ENCODE results near the gene RIOK3.
"Not testable (repeated sequence)": the region's sequence is repeated elsewhere in the genome, so short reads cannot be mapped to it uniquely, and the experiment has no call there.

Gene RIOK3

DNA sequence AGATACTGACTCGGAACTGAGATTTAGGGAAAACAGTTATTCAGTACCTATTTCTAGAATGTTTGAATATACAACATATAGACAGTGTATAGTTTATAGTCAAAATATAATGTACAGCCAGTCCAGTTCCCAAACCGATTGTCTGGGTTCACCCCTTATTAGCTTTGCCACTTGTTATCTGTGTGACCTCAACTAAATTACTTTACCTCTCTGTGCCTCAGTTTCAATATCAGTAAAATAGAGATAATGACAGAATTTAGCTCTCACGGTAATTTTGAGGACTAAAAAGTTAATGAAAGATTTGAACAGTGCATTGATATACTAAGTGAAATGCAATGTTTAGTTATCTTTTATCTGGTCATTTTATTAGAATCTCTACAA is 750 bp upstream of the RIOK3 start:
- no peak for DNase-seq

DNA sequence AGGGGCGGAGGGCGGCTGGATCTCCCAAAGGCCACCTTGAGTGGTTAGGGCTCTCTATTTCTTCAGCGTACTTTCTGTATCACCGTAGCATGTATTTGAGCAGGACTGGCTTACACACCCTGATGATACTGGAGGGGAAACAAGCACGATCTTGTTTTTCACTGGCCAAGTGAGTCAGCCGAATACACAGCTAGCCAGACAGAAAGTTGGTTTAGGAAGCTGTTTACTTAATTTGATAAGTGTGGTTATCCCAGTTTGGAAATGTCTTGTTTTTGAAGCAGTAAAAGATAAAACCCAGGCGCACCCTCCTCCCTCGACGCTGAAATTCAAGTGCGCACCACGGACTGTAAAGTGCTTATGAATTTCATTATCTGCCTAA is 582 bp downstream of the RIOK3 start:
- DNase-seq: peak; percentile 43

- no peak for DNase-seq
Measured at GRCh38 chr18:23456835-23457234, 3.7 kb downstream of the RIOK3 start.

DNA sequence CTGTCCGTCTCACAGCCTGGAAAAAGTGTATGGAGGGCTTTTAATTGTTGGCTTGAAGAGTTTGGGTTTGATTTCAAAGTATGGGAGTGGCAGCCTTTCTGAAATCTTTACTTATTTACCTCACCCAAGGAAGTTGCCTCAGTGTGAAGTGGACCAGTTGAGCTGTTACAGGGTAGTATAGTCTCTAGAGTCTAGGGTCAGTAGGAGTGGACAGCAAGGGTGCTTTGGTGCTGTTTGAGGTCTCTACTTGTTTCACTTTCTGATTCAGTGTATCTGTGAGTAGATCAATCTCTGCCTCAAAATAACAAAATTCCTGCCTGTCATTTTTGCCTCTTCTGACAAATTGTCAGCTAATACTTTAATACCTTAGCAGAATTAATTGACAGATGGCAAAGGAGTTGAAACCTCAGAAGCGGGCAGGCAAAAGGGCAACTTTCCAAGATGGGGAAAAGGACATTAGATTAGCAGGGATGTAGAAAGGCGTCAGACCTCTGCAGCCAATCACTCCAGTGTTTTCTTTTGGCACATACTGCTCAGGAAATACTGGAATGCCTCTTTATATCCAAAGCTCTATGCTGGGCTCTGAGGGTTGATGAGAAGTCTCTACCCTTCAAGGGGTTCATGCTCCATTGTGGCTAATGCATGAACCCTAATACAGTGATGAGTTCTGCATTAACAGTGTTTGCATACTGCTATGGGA is 5.9 kb downstream of the RIOK3 start:
- no peak for DNase-seq

DNA sequence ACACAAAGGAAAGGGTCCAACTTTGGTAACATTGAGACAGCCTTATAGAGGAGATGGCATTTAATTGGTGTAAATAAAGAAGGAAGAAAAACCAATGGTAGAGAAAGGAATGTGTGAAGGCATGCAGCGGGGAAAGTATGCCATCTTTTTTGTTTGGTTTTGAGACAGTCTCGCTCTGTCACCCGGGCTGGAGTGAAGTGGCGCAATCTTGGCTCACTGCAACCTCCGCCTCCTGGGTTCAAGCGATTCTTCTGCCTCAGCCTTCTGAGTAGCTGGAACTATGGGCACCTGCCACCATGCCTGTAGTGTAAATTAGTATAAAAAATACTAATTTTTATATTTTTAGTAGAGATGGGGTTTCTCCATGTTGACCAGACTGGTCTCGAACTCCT is 6.4 kb downstream of the RIOK3 start:
- no peak for DNase-seq

- DNase-seq: no peak
Measured at GRCh38 chr18:23460285-23461273, 7.5 kb downstream of the RIOK3 start.

DNA sequence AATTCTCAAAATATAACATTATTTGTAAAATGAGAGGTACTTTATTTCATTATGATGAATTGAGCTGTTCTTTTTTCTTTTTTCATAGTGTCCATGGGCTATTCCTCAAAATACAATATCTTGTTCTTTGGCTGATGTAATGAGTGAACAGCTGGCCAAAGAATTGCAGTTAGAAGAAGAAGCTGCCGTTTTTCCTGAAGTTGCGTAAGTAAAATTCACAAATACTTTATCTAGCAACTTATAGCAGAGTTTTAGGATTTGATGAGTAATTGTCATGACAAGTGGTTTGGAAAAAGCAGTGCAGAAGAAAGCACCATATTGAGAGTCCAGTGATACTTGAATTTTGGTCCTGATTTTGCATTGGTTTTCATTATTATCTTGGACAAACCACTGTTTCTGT is 9.8 kb downstream of the RIOK3 start:
- no peak for DNase-seq

DNA sequence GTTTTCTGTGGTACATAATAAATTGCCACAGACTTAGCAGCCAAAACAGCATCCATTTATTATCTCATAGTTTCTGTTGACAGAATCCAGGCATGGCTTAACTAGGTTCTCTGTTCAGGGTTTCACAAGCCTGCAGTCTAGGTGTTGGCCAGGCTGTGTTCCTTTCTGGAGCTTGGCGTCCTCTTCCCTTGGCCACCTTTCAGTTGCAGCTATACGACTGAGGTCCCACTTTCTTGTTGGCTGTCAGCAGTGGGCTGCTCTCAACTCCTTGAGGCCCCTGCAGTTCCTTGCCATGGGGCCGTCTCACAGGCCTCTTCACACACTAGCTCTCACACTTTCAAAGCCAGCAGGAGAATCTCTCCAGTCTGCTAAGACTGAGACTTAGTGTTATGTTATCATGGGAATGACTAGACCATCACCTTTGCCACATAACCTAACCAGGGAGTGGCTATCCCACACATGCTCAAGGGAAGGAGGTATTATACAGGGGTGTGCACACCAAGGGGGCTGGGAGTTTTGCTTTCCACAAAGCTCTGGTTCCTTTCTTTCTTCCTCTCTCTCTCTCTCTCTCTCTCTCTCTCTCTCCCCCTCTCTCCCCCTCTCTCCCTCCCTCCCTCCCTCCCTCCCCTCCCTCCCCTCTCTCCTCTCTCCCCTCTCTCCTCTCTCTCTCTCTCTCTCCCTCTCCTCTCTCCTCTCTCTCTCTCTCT is 15.8 kb downstream of the RIOK3 start:
- DNase-seq: no peak

- DNase-seq: no peak
Measured at GRCh38 chr18:23470620-23471387, 17.7 kb downstream of the RIOK3 start.

DNA sequence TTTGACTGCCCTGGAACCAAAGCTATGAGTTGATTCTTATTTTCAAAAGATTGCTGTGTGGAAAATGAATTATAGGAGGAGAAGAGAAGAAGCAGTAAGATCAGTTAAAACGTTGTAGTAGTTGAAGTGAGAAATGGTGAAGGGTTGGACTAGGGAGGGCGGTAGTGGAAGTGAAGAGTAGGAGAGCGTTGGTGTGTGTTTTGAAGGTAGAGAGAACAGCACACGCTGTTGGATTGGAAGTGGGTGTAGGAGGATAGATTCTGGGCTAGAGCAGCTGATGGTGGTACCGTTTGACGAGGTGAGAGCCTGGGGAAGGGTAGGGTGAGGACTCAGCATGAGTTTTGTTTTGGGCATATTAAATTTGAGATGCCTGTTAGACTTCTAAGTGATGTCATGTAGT is 18.4 kb downstream of the RIOK3 start:
- no peak for DNase-seq

- no peak for DNase-seq
Measured at GRCh38 chr18:23479829-23480505, 26.9 kb downstream of the RIOK3 start.

DNA sequence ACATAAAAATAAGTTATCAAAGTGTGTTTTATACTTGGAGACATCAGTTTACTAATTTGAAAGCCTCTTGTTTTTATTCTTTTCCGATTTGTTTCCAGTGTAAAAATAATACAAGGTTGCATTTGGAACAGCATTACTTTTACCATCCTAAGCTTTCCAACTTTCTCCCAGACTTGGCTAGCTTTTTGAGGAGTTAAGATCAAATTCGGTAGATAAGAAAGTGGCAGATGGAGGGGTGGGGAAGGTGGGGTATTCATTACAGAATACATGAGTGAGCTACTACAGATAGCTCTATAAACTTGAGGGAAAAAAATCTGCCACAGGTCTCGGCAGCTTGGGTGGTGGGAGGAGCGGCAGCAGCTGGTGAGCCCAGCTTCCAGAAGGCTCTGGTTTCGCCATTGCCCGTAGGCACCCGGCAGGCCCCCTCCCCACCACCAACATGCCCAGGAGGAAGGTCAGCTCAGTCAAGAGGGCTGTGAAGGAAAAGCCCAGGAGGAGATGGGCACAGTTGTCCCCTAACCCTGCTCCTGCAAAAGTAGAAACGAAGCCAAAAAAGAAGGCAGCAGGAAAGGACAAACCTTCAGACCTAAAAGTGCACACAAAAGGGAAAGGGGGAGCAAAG is 31.6 kb downstream of the RIOK3 start:
- DNase-seq: no peak

- no peak for DNase-seq
Measured at GRCh38 chr18:23485386-23485785, 32.3 kb downstream of the RIOK3 start.

GRCh38 chr18:23487738-23488570 is 34.9 kb downstream of the RIOK3 start:
- peak; percentile 81 for DNase-seq

GRCh38 chr18:23489586-23489985 is 36.5 kb downstream of the RIOK3 start:
- DNase-seq: not testable (repeated sequence)

DNA sequence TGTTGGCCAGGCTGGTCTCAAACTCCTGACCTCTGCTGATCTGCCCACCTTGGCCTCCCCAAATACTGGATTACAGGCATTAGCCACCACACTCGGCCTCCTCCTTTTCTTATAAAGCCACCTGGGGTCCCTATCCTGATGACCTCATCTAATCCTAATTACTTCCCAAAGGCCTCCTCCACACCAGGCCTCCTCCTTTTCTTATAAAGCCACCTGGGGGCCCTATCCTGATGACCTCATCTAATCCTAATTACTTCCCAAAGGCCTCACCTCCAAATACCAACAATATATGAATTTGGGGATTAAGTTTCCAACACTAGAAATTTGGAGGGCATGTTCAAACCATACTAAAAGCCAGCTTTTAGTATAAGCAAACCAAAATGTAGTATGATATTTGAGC is 40.6 kb downstream of the RIOK3 start:
- DNase-seq: no peak

DNA sequence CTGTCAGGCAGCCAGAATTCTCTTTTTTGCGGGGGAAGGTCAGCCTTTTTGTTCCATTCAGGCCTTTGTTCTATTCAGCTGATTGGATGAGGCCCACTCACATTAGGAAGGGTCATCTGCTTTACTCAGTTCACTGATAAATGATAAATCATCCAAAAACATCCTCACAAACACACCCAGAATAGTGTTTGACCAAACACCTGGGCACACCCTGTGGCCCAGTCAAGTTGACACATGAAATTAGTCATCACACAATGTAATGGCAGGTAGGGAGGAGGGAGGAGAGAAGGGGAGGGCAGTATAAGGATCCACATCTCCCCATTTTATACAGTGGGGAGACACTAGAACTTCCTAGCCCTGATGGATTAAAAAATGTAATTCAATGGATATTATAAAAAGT is 41.9 kb downstream of the RIOK3 start:
- DNase-seq: no peak

- peak; percentile 19 for DNase-seq
Measured at GRCh38 chr18:23495723-23496440, 42.8 kb downstream of the RIOK3 start.

- no peak for DNase-seq
Measured at GRCh38 chr18:23498117-23498516, 45.0 kb downstream of the RIOK3 start.

DNA sequence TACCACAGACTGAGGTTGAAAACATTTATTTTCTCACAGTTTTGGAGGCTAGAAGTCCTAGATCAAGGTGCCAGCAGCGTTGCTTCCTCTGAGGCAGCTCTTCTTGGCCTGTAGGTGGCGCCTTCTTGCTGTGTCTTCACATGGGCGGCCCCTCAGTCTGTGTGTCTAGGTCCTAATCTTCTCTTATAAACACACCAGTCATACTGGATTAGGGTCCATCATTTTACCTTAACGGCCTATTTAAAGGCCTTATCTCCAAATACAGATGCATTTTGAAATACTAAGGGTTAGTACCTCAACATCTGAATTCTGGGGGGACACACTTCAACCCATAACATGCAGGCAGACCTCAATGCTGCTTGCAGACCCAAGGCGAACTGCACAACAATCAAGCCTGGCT is 45.8 kb downstream of the RIOK3 start:
- DNase-seq: peak; percentile 88

Measured in hematopoietic multipotent progenitor cell treated with erythropoietin and hydrocortisone succinate and interleukin-3 and kit ligand, for 8 days (in vitro differentiated cells).